ENCODE results near the gene SLC9A8.

SLC9A8 gene

GRCh38 chr20:49929142-49929494 is 116.5 kb downstream of the SLC9A8 start:
- POLR2A ChIA-PET, result no interaction called here
- CTCF ChIA-PET, result interaction anchor here (1.0 to 1.1 kb wide), 3 partner anchors 9 to 392 kb away, joined by 3 to 6 read pairs (median 5); no protein-coding TSS in a partner anchor
- H3K4me1 ChIP-seq (ENCODE audit: control insufficient read depth, insufficient read depth, low read length), result no peaks in the 10 kb centered on the region
- no peak overlapping the region for H3K4me3 ChIP-seq (ENCODE audit: low read depth, low read length)
- H3K9me3 ChIP-seq (ENCODE audit: control insufficient read depth, insufficient read depth, low read depth, low read length), result no peaks in the 10 kb centered on the region
- H3K36me3 ChIP-seq (ENCODE audit: control insufficient read depth in 2 of 2, insufficient read depth in 1 of 2, low read length in 2 of 2), result no peaks in the 10 kb centered on the region
- no peak overlapping the region for H3K27ac ChIP-seq (ENCODE audit: extremely low read depth, low read depth, low read length)
- TF ChIP-seq ZNF449 (tag by site-specific recombination; IDR thresholded peaks at IDR 0.05), result no peak
- TF ChIP-seq PRDM6 (tag by site-specific recombination; IDR thresholded peaks at IDR 0.05), result no peak
- TF ChIP-seq ZNF121 (tag by site-specific recombination; IDR thresholded peaks at IDR 0.05), result peak; percentile 93
- TF ChIP-seq ZNF366 (tag by site-specific recombination; conservative IDR thresholded peaks at IDR 0.05), result no peak
- TF ChIP-seq ZSCAN4 (tag by site-specific recombination; IDR thresholded peaks at IDR 0.05), result no peak

GRCh38 chr20:49935746-49936152 is 123.1 kb downstream of the SLC9A8 start:
- Histone ChIP-seq H3K36me3 (ENCODE audit: control insufficient read depth in 2 of 2, insufficient read depth in 1 of 2, low read length in 2 of 2) (peaks cover 0 to 16% of the 10 kb centered on the region in 2 experiments; a peak in 2 of 3 replicates), H3K4me3 (ENCODE audit: low read depth, low read length) (peak overlapping the region; percentile 7; the same call in 1 of the 2 replicates), H3K27ac (ENCODE audit: extremely low read depth, low read depth, low read length) (no peak overlapping the region), H3K4me1 (ENCODE audit: control insufficient read depth, insufficient read depth, low read length) (peaks cover 6% of the 10 kb centered on the region), H3K9me3 (ENCODE audit: control insufficient read depth, insufficient read depth, low read depth, low read length) (no peaks in the 10 kb centered on the region)
- POLR2A ChIA-PET, result interaction anchor here (0.6 to 2.5 kb wide), 8 partner anchors 10 to 135 kb away, joined by 3 to 11 read pairs (median 4); partner anchors contain the start of genes SLC9A8, SNAI1 and SPATA2
- CTCF ChIA-PET, result interaction anchor here (0.7 to 3.5 kb wide), 6 partner anchors 8 to 394 kb away, joined by 3 to 15 read pairs (median 3); no protein-coding TSS in a partner anchor
- TF ChIP-seq ZBTB1 (tag by site-specific recombination; IDR thresholded peaks at IDR 0.05) (no peak), ZNF24 (tag by site-specific recombination; IDR thresholded peaks at IDR 0.05) (0 out of 2 replicates have a peak, but pooled peaks have one; percentile 38), KLF1 (tag by site-specific recombination; IDR thresholded peaks at IDR 0.05) (peak; percentile 36; the same call in 1 of the 2 replicates), ZNF580 (tag by site-specific recombination; IDR thresholded peaks at IDR 0.05) (peak; percentile 63; the same call in 1 of the 2 replicates), ZFHX2 (tag by site-specific recombination; conservative IDR thresholded peaks at IDR 0.05) (no peak), PRDM6 (tag by site-specific recombination; IDR thresholded peaks at IDR 0.05) (0 out of 2 replicates have a peak, but pooled peaks have one; percentile 0), KLF7 (tag by site-specific recombination; IDR thresholded peaks at IDR 0.05; ENCODE audit: borderline replicate concordance) (peak; percentile 83; the same call in 1 of the 2 replicates), KLF8 (tag by site-specific recombination; IDR thresholded peaks at IDR 0.05) (no peak), ZBTB21 (tag by site-specific recombination; IDR thresholded peaks at IDR 0.05) (0 out of 2 replicates have a peak, but pooled peaks have one; percentile 15), ZNF341 (tag by site-specific recombination; IDR thresholded peaks at IDR 0.05; ENCODE audit: low read depth) (no peak), ZNF664 (tag by site-specific recombination; IDR thresholded peaks at IDR 0.05) (0 out of 2 replicates have a peak, but pooled peaks have one; percentile 14), YY1 (tag by site-specific recombination; IDR thresholded peaks at IDR 0.05) (peak; percentile 30; the same call in 1 of the 2 replicates), ZBTB11 (tag by site-specific recombination; conservative IDR thresholded peaks at IDR 0.05; ENCODE audit: low read depth) (0 out of 2 replicates have a peak, but pooled peaks have one; percentile 17), ZNF335 (tag by site-specific recombination; conservative IDR thresholded peaks at IDR 0.05) (no peak; the same call in none of the 2 replicates), KLF17 (tag by site-specific recombination; IDR thresholded peaks at IDR 0.05) (0 out of 2 replicates have a peak, but pooled peaks have one; percentile 32), ZNF2 (tag by site-specific recombination; IDR thresholded peaks at IDR 0.05) (peak; percentile 64; the same call in 1 of the 2 replicates), ZNF202 (tag by site-specific recombination; IDR thresholded peaks at IDR 0.05; ENCODE audit: borderline replicate concordance) (0 out of 2 replicates have a peak, but pooled peaks have one; percentile 44), ZSCAN23 (tag by site-specific recombination; IDR thresholded peaks at IDR 0.05) (0 out of 2 replicates have a peak, but pooled peaks have one; percentile 43)

Data from HEK293 (cell line).